ENCODE measurements around the gene IGSF21.

GRCh38 chr1:18400347-18401102 is 292.9 kb downstream of the IGSF21 start:
- TF ChIP-seq EZH2 (optimal IDR thresholded peaks at IDR 0.05; ENCODE audit: low read depth, low read length) (no peak), CTCF (IDR thresholded peaks at IDR 0.05; ENCODE audit: low read length) (no peak)
